OCI-LY7 (cell line): ENCODE results near the gene SLC10A3. TPM values are rescaled to one million over a fixed set of nuclear protein-coding genes. Genes with fewer than 3 reads are reported as not detected.

Source experiments
- BruUV-seq: library from RNA; stranded (reverse); fragments of 400-500 nt; replicated peaks from 2 replicates; lab custom pipeline; 2021; lab: Mats Ljungman, UMichigan
- CTCF ChIA-PET: fragments of 300-600 bp; sonication (Branson Sonifier 250); formaldehyde crosslinking; loops from one replicate; lab custom pipeline; 2022; ENCODE audit warnings: antibody characterized with exemption; ENCODE audit not compliant: unreplicated experiment; lab: Charles Lee
- POLR2A ChIA-PET: fragments of 300-600 bp; sonication (Branson Sonifier 250); formaldehyde crosslinking; loops from one replicate; lab custom pipeline; 2022; ENCODE audit warnings: antibody characterized with exemption; lab: Charles Lee
- DNase-seq: peaks from one replicate; pipeline ENCODE4 v3.0.0-alpha.2; 2015; ENCODE audit warnings: low spot score
- H2AFZ ChIP-seq: fragments of 200-600 bp; sonication (generic), shearing (Covaris generic); 2 replicates; pipeline ENCODE4 v1.6.1; 2014; ENCODE audit warnings: mild to moderate bottlenecking, antibody characterized with exemption, low read length, moderate library complexity
- H3K27ac ChIP-seq: fragments of 200-600 bp; sonication (generic); 2 replicates; pipeline ENCODE4 v1.5.1; 2014; ENCODE audit warnings: mixed run types, low read depth, mild to moderate bottlenecking, moderate library complexity, low read length, inconsistent platforms; ENCODE audit not compliant: poor library complexity, severe bottlenecking
- H3K36me3 ChIP-seq: fragments of 200-600 bp; sonication (generic); 2 replicates; pipeline ENCODE4 v1.6.1; 2014; ENCODE audit warnings: mild to moderate bottlenecking, antibody characterized with exemption, low read length, moderate library complexity, mixed read lengths; ENCODE audit not compliant: insufficient read depth
- H3K4me1 ChIP-seq: fragments of 200-600 bp; sonication (generic); 2 replicates; pipeline ENCODE4 v1.5.1; 2014; ENCODE audit warnings: mild to moderate bottlenecking, low read length; ENCODE audit not compliant: insufficient read depth, poor library complexity, severe bottlenecking
- H3K4me2 ChIP-seq: fragments of 200-600 bp; sonication (generic); 2 replicates; pipeline ENCODE4 v1.6.1; 2014; ENCODE audit warnings: mild to moderate bottlenecking, low read length
- H3K4me3 ChIP-seq: fragments of 200-600 bp; sonication (generic); 2 replicates; pipeline ENCODE4 v1.5.1; 2014; ENCODE audit warnings: mild to moderate bottlenecking, low read depth, low read length; ENCODE audit not compliant: poor library complexity, severe bottlenecking
- H3K79me2 ChIP-seq: fragments of 200-600 bp; sonication (generic); 2 replicates; pipeline ENCODE4 v1.6.1; 2016; ENCODE audit warnings: low read depth, mild to moderate bottlenecking, low read length, moderate library complexity, mixed read lengths; ENCODE audit not compliant: insufficient read depth
- H3K9me2 ChIP-seq: fragments of 200-600 bp; sonication (generic); 2 replicates; pipeline ENCODE4 v1.6.1; 2016; ENCODE audit warnings: mild to moderate bottlenecking, low read length, mixed read lengths; ENCODE audit not compliant: insufficient read depth
- H3K9me3 ChIP-seq: fragments of 200-600 bp; sonication (generic); 2 replicates; pipeline ENCODE4 v1.6.1; 2014; ENCODE audit warnings: mild to moderate bottlenecking, mixed run types, low read length, mixed read lengths
- H4K20me1 ChIP-seq: fragments of 200-600 bp; sonication (generic); 2 replicates; pipeline ENCODE4 v1.6.1; 2014; ENCODE audit warnings: mild to moderate bottlenecking, antibody characterized with exemption, low read length, moderate library complexity, mixed read lengths; ENCODE audit not compliant: insufficient read depth
- EZH2phosphoT487 ChIP-seq: fragments of 200-600 bp; sonication (generic); IDR thresholded peaks from 2 replicates; pipeline ENCODE4 v1.6.1; 2018; ENCODE audit warnings: low read depth, borderline replicate concordance, mild to moderate bottlenecking, mixed run types, antibody characterized with exemption, low read length, moderate library complexity, mixed read lengths
- intact Hi-C: fragments of 100-400 bp; cut with micrococcal nuclease; formaldehyde crosslinking; loops from one replicate; pipeline ENCODE4 v1.10.0; 2022; ENCODE audit not compliant: unreplicated experiment
- total RNA-seq, 2 experiments: library from RNA; depleted of rRNA in 1 of 2; stranded (reverse); fragments of >200 nt in 1 of 2; shearing (Covaris generic) in 1 of 2; gene quantifications; 2 replicates each; pipeline ENCODE4 v1.2.3, GENCODE V29; 2014 to 2022
- TF ChIP-seq, protein P1 (sequence below): fragments of 200-600 bp; sonication (generic); conservative IDR thresholded peaks from 2 replicates; pipeline ENCODE4 v1.5.1; 2014; ENCODE audit warnings: mild to moderate bottlenecking, antibody characterized with exemption, low read length, moderate library complexity, mixed read lengths

The SLC10A3 gene
- total RNA-seq, 2 experiments from 2014 or later, result 14.1 to 15.6 TPM

- H3K27ac ChIP-seq, result peak overlapping the region; percentile 45
- H2AFZ ChIP-seq, result no peak overlapping the region
- peak overlapping the region; percentile 98 for H3K4me2 ChIP-seq
- peaks cover 34% of the 10 kb centered on the region for H3K4me1 ChIP-seq
- DNase-seq, result no peak
- H3K4me3 ChIP-seq, result peak overlapping the region; percentile 79
- H3K79me2 ChIP-seq, result peaks cover 16% of the 10 kb centered on the region
- ChIA-PET POLR2A (interaction anchor here (2.6 to 2.8 kb wide), 2 partner anchors 8 to 38 kb away, joined by 12 to 26 read pairs; no protein-coding TSS in a partner anchor), CTCF (no interaction called here)
- no TSS peak for BruUV-seq
- H3K9me2 ChIP-seq, result no peaks in the 10 kb centered on the region
- no peak for TF ChIP-seq EZH2phosphoT487
- TF ChIP-seq, protein P1, sequence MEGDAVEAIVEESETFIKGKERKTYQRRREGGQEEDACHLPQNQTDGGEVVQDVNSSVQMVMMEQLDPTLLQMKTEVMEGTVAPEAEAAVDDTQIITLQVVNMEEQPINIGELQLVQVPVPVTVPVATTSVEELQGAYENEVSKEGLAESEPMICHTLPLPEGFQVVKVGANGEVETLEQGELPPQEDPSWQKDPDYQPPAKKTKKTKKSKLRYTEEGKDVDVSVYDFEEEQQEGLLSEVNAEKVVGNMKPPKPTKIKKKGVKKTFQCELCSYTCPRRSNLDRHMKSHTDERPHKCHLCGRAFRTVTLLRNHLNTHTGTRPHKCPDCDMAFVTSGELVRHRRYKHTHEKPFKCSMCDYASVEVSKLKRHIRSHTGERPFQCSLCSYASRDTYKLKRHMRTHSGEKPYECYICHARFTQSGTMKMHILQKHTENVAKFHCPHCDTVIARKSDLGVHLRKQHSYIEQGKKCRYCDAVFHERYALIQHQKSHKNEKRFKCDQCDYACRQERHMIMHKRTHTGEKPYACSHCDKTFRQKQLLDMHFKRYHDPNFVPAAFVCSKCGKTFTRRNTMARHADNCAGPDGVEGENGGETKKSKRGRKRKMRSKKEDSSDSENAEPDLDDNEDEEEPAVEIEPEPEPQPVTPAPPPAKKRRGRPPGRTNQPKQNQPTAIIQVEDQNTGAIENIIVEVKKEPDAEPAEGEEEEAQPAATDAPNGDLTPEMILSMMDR, result no peak
- no peaks in the 10 kb centered on the region for H3K9me3 ChIP-seq
- H3K36me3 ChIP-seq, result peaks cover 18% of the 10 kb centered on the region
- intact Hi-C loops, result loop anchor here (5.0 kb wide), 1 partner anchor 38 kb away; no protein-coding TSS in a partner anchor
- no peaks in the 10 kb centered on the region for H4K20me1 ChIP-seq
These were observed 1.2 kb downstream of the SLC10A3 start for GRCh38 chrX:154489182-154489581.

DNA sequence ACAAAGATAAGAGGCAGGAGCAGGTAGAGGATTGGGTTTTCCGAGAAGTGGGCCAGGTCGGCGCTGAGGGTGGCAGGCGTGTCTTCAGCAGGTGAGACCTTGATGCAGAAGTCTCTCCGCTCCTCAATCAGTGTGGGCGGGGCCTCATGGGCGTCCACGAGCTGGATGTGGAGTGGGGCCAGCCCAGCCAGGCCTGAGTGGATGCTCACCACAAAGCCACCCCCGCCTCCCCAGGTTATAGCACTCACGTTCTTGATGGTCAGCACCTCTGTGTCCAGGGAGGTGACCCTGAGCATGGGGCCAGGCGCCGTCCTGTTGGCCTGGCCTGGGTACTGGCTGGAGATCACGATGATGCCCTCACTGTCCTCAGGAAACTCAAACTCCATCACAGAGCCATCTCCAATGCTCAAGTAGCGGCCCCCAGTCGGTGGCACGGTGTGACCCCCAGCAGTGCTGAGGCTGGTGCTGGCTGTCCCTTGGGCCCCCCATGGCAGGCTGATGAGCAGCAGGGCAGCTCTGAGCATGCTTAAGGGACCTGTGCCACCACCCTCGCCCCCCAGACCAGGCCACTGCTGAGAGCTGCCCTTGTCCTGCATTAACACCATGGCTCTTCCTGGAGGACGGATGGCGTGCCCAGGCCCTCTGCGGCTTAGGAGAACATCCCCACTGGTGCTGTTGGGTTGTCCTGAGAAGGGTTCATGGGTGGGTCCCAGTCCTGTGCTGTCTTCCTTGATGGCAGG is 1.9 kb downstream of the SLC10A3 start:
- Histone ChIP-seq H3K4me3 (no peak overlapping the region), H4K20me1 (no peaks in the 10 kb centered on the region), H3K4me1 (peaks cover 36% of the 10 kb centered on the region), H3K36me3 (peaks cover 25% of the 10 kb centered on the region), H3K9me2 (no peaks in the 10 kb centered on the region), H2AFZ (no peak overlapping the region), H3K4me2 (peak overlapping the region; percentile 98), H3K27ac (no peak overlapping the region), H3K79me2 (peaks cover 16% of the 10 kb centered on the region), H3K9me3 (no peaks in the 10 kb centered on the region)
- POLR2A ChIA-PET, result interaction anchor here (2.6 to 2.8 kb wide), 2 partner anchors 7 to 39 kb away, joined by 12 to 26 read pairs; no protein-coding TSS in a partner anchor
- CTCF ChIA-PET, result no interaction called here
- intact Hi-C loops, result loop anchor here (5.0 kb wide), 1 partner anchor 39 kb away; no protein-coding TSS in a partner anchor
- no TSS peak for BruUV-seq
- no peak for DNase-seq
- TF ChIP-seq EZH2phosphoT487, result no peak
- TF ChIP-seq, protein P1, result no peak
